SK-N-MC (cell line): Measurements from ENCODE around the gene NEMP2.

ENCODE experiments used
- EZH2 ChIP-seq: fragments of 200-600 bp; sonication (generic); IDR thresholded peaks from one replicate; pipeline ENCODE4 v1.6.1; 2017; ENCODE audit warnings: antibody characterized with exemption
- POLR2AphosphoS5 ChIP-seq: IDR thresholded peaks from 2 replicates; pipeline ENCODE4 v1.6.1; 2012; ENCODE audit warnings: mild to moderate bottlenecking, low read depth, low read length, borderline replicate concordance

- TF ChIP-seq POLR2AphosphoS5, result no peak
- no peak for TF ChIP-seq EZH2
Measured at GRCh38 chr2:190535586-190535985, 1.1 kb upstream of the NEMP2 start.
